DOHH2 (cell line): ENCODE measurements around the gene VSIR.

Experiments
- H3F3A ChIP-seq: fragments of 200-600 bp; sonication (generic), shearing (Covaris generic); 2 replicates; pipeline ENCODE4 v1.6.0; 2016; ENCODE audit warnings: antibody characterized with exemption, mild to moderate bottlenecking; ENCODE audit not compliant: control insufficient read depth, insufficient read depth
- H3K27ac ChIP-seq: fragments of 200-600 bp; sonication (generic); 2 replicates; pipeline ENCODE4 v1.5.1; 2014; ENCODE audit warnings: low read depth, mild to moderate bottlenecking, low read length, moderate library complexity
- H3K27me3 ChIP-seq: fragments of 200-600 bp; sonication (generic); 2 replicates; pipeline ENCODE4 v1.6.1; 2014; ENCODE audit warnings: mild to moderate bottlenecking, low read length, mixed read lengths; ENCODE audit not compliant: control insufficient read depth
- H3K36me3 ChIP-seq: fragments of 200-600 bp; sonication (generic); 2 replicates; pipeline ENCODE4 v1.6.1; 2014; ENCODE audit warnings: mild to moderate bottlenecking, low read length, moderate library complexity, mixed read lengths; ENCODE audit not compliant: control insufficient read depth
- H3K4me1 ChIP-seq: fragments of 200-600 bp; sonication (generic); 2 replicates; pipeline ENCODE4 v1.6.1; 2014; ENCODE audit warnings: mild to moderate bottlenecking, low read length, mixed read lengths; ENCODE audit not compliant: control insufficient read depth
- H3K4me2 ChIP-seq: fragments of 200-600 bp; sonication (generic); 2 replicates; pipeline ENCODE4 v1.6.0; 2014; ENCODE audit warnings: mild to moderate bottlenecking, low read length, moderate library complexity
- H3K4me3 ChIP-seq: fragments of 200-600 bp; sonication (generic); 2 replicates; pipeline ENCODE4 v1.5.1; 2014; ENCODE audit warnings: mild to moderate bottlenecking, low read length, mixed read lengths
- H3K79me2 ChIP-seq: fragments of 200-600 bp; sonication (generic); 2 replicates; pipeline ENCODE4 v1.6.1; 2014; ENCODE audit warnings: mild to moderate bottlenecking, low read length, mixed read lengths; ENCODE audit not compliant: control insufficient read depth
- H3K9me2 ChIP-seq: fragments of 200-600 bp; sonication (generic); replicated peaks from 2 replicates; pipeline ENCODE4 v1.6.1; 2014; ENCODE audit warnings: mild to moderate bottlenecking, low read length, mixed read lengths; ENCODE audit not compliant: control insufficient read depth
- H3K9me3 ChIP-seq: fragments of 200-600 bp; sonication (generic); 2 replicates; pipeline ENCODE4 v1.6.1; 2014; ENCODE audit warnings: antibody characterized with exemption, low read length, mixed read lengths; ENCODE audit not compliant: control insufficient read depth, insufficient read depth
- H4K20me1 ChIP-seq: fragments of 200-600 bp; sonication (generic); 2 replicates; pipeline ENCODE4 v1.6.0; 2014; ENCODE audit warnings: low read depth, mild to moderate bottlenecking, antibody characterized with exemption, low read length, moderate library complexity; ENCODE audit not compliant: control insufficient read depth, insufficient read depth
- EZH2phosphoT487 ChIP-seq: fragments of 200-600 bp; sonication (generic); IDR thresholded peaks from 2 replicates; pipeline ENCODE4 v1.6.1; 2017; ENCODE audit warnings: borderline replicate concordance, mild to moderate bottlenecking, antibody characterized with exemption, low read length, moderate library complexity, mixed read lengths
- TF ChIP-seq, protein P1 (sequence below): fragments of 200-600 bp; sonication (generic); IDR thresholded peaks from one replicate; pipeline ENCODE4 v1.5.1; 2014; ENCODE audit warnings: antibody characterized with exemption, mild to moderate bottlenecking, low read depth, low read length; ENCODE audit not compliant: poor library complexity, severe bottlenecking

Gene VSIR

DNA sequence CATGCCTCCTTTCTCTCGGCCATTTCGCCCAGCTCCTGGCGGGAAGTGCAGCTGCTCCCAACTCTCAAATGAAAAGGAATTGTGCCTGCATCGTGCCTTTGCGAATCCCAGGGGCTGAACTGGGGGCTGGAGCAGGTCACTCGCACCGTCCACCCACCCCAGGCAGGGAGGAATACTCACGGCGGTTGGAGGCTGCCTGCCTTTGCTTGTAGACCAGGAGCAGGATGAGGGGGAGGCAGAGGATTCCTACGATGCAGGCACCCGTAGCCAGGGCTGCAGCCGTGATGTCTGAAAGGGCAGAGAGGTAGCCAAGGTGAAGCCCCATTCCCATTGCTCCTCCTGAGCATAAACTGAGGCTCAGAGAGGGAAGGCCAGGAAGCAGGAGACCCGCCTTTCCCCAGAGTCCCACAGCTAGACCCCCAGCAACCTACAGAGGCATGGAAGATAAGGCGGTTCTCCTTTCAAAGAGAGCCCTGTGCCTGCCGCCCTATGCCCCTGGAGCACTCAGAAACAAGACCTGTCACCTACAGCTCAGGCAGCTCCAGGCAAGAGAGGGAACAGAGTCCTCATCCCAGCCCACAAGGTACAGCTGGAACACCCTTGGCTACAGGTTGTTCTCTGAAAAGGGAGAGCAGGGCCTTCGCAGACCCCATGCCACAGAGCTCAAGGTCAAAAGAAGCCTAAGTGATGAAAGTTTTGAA lies 18.0 kb downstream of the VSIR start:
- H3F3A ChIP-seq, result no peaks in the 10 kb centered on the region
- no peaks in the 10 kb centered on the region for H4K20me1 ChIP-seq
- H3K79me2 ChIP-seq, result no peaks in the 10 kb centered on the region
- no peaks in the 10 kb centered on the region for H3K36me3 ChIP-seq
- H3K27ac ChIP-seq, result no peak overlapping the region
- no peak overlapping the region for H3K4me3 ChIP-seq
- H3K27me3 ChIP-seq, result peaks cover 72% of the 10 kb centered on the region
- no peak for TF ChIP-seq EZH2phosphoT487
- TF ChIP-seq, protein P1, sequence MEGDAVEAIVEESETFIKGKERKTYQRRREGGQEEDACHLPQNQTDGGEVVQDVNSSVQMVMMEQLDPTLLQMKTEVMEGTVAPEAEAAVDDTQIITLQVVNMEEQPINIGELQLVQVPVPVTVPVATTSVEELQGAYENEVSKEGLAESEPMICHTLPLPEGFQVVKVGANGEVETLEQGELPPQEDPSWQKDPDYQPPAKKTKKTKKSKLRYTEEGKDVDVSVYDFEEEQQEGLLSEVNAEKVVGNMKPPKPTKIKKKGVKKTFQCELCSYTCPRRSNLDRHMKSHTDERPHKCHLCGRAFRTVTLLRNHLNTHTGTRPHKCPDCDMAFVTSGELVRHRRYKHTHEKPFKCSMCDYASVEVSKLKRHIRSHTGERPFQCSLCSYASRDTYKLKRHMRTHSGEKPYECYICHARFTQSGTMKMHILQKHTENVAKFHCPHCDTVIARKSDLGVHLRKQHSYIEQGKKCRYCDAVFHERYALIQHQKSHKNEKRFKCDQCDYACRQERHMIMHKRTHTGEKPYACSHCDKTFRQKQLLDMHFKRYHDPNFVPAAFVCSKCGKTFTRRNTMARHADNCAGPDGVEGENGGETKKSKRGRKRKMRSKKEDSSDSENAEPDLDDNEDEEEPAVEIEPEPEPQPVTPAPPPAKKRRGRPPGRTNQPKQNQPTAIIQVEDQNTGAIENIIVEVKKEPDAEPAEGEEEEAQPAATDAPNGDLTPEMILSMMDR, result no peak
- H3K4me1 ChIP-seq, result no peaks in the 10 kb centered on the region
- H3K9me3 ChIP-seq, result no peaks in the 10 kb centered on the region
- H3K4me2 ChIP-seq, result no peak overlapping the region
- H3K9me2 ChIP-seq, result no peaks in the 10 kb centered on the region

DNA sequence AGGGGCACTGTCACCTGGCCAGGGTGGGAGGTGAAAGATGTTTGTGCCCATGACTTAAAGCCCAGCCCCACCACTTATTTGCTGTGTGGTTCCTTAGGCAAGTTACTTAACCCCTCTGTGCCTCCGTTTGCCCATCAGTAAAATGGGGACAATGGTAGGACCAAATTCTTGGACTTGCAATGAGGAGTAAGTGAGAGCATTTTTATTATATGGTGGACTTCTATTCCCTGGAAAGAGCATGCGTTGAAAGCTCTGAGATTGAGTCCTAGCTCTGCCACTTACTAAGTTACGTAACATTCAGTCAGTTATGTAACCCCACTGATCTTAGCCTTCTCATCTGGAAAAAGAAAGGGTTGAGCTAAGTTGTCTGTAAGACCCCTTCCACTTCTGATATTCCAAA lies 18.8 kb downstream of the VSIR start:
- H3K4me3 ChIP-seq, result no peak overlapping the region
- H3F3A ChIP-seq, result no peaks in the 10 kb centered on the region
- no peaks in the 10 kb centered on the region for H3K9me2 ChIP-seq
- H3K27ac ChIP-seq, result no peak overlapping the region
- H3K4me1 ChIP-seq, result no peaks in the 10 kb centered on the region
- H3K36me3 ChIP-seq, result no peaks in the 10 kb centered on the region
- H3K27me3 ChIP-seq, result peaks cover 76% of the 10 kb centered on the region
- H4K20me1 ChIP-seq, result no peaks in the 10 kb centered on the region
- no peak overlapping the region for H3K4me2 ChIP-seq
- TF ChIP-seq EZH2phosphoT487, result no peak
- TF ChIP-seq, protein P1, result no peak
- no peaks in the 10 kb centered on the region for H3K9me3 ChIP-seq
- no peaks in the 10 kb centered on the region for H3K79me2 ChIP-seq

DNA sequence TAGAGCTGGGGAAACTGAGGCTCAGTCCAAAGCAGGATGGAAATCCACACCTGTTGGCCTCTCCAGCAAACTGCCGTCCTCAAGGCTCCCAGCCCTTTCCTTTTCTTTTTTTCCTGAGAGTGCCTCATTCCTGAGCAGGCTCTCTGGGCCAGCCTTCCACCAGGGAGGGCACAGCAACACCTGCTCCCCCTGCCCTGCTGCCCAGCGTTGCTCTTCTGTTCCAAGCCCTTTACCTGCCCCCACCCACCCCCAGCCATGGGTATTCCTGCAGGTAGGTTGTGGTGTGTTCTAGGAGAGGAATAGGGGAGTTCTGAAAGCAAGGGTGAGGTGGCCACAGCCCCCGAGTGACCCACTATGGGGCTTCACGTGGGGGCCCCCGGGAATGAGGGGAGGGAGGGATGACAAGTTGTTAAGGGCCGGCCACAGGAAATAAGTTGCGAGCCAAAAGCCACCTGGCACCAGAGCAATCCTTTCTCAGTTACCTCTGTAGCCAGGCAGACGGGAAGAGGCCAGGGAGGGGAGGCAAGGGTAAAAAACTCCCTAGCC lies 19.3 kb downstream of the VSIR start:
- no peak overlapping the region for H3K4me3 ChIP-seq
- peaks cover 76% of the 10 kb centered on the region for H3K27me3 ChIP-seq
- H3K4me2 ChIP-seq, result no peak overlapping the region
- H3K9me3 ChIP-seq, result no peaks in the 10 kb centered on the region
- H3K79me2 ChIP-seq, result no peaks in the 10 kb centered on the region
- 0 out of 2 replicates have a peak, but pooled peaks cover 3% of the 10 kb centered on the region for H4K20me1 ChIP-seq
- TF ChIP-seq, protein P1, result no peak
- no peak for TF ChIP-seq EZH2phosphoT487
- H3K9me2 ChIP-seq, result no peaks in the 10 kb centered on the region
- peaks cover 4% of the 10 kb centered on the region for H3K4me1 ChIP-seq
- no peak overlapping the region for H3K27ac ChIP-seq
- H3F3A ChIP-seq, result no peaks in the 10 kb centered on the region
- no peaks in the 10 kb centered on the region for H3K36me3 ChIP-seq
